Measurements from ENCODE around the gene NLGN1.
A peak's percentile ranks its signal among the peaks of the same experiment; 100 is the strongest.

NLGN1 gene

GRCh38 chr3:174315225-174315624 lies 917.7 kb downstream of the NLGN1 start:
- ChIA-PET POLR2A (no interaction called here), CTCF (no interaction called here)
- no peak for TF ChIP-seq HDGF (IDR thresholded peaks at IDR 0.05; ENCODE audit: borderline replicate concordance)
- no peak for TF ChIP-seq BHLHE40 (IDR thresholded peaks at IDR 0.05; ENCODE audit: borderline replicate concordance)
- no peak for TF ChIP-seq ARNT (IDR thresholded peaks at IDR 0.05)
- no peak for TF ChIP-seq FOXA1 (IDR thresholded peaks at IDR 0.05)
- TF ChIP-seq FOXK2 (IDR thresholded peaks at IDR 0.05): no peak
- no peak for TF ChIP-seq SP1 (IDR thresholded peaks at IDR 0.05)
- TF ChIP-seq SUZ12 (IDR thresholded peaks at IDR 0.05): no peak
- TF ChIP-seq ELF4 (IDR thresholded peaks at IDR 0.05): no peak
- TF ChIP-seq, protein P1, sequence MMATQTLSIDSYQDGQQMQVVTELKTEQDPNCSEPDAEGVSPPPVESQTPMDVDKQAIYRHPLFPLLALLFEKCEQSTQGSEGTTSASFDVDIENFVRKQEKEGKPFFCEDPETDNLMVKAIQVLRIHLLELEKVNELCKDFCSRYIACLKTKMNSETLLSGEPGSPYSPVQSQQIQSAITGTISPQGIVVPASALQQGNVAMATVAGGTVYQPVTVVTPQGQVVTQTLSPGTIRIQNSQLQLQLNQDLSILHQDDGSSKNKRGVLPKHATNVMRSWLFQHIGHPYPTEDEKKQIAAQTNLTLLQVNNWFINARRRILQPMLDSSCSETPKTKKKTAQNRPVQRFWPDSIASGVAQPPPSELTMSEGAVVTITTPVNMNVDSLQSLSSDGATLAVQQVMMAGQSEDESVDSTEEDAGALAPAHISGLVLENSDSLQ (IDR thresholded peaks at IDR 0.05): no peak
- TF ChIP-seq NFRKB (IDR thresholded peaks at IDR 0.05): no peak
- TF ChIP-seq LEF1 (IDR thresholded peaks at IDR 0.05; ENCODE audit: borderline replicate concordance): no peak
- TF ChIP-seq FOXM1 (IDR thresholded peaks at IDR 0.05; ENCODE audit: borderline replicate concordance): no peak
- no peak for TF ChIP-seq ZNF384 (IDR thresholded peaks at IDR 0.05)
- no peak for TF ChIP-seq CTBP1 (IDR thresholded peaks at IDR 0.05; ENCODE audit: borderline replicate concordance)
- TF ChIP-seq TARDBP (IDR thresholded peaks at IDR 0.05): no peak
- no peak for TF ChIP-seq L3MBTL2 (conservative IDR thresholded peaks at IDR 0.05)
- no peak for DNase-seq (ENCODE audit: extremely low spot score)

- TF ChIP-seq ZNF384 (IDR thresholded peaks at IDR 0.05) (no peak), ARNT (IDR thresholded peaks at IDR 0.05) (no peak), CTBP1 (IDR thresholded peaks at IDR 0.05; ENCODE audit: borderline replicate concordance) (no peak), BHLHE40 (IDR thresholded peaks at IDR 0.05; ENCODE audit: borderline replicate concordance) (no peak), FOXK2 (IDR thresholded peaks at IDR 0.05) (no peak), L3MBTL2 (conservative IDR thresholded peaks at IDR 0.05) (no peak), ELF4 (IDR thresholded peaks at IDR 0.05) (no peak), FOXM1 (IDR thresholded peaks at IDR 0.05; ENCODE audit: borderline replicate concordance) (no peak), SUZ12 (IDR thresholded peaks at IDR 0.05) (no peak), FOXA1 (IDR thresholded peaks at IDR 0.05) (no peak), LEF1 (IDR thresholded peaks at IDR 0.05; ENCODE audit: borderline replicate concordance) (no peak), TARDBP (IDR thresholded peaks at IDR 0.05) (no peak), NFRKB (IDR thresholded peaks at IDR 0.05) (no peak), SP1 (IDR thresholded peaks at IDR 0.05) (no peak), HDGF (IDR thresholded peaks at IDR 0.05; ENCODE audit: borderline replicate concordance) (no peak)
- TF ChIP-seq, protein P1 (IDR thresholded peaks at IDR 0.05): no peak
- no peak for DNase-seq (ENCODE audit: extremely low spot score)
- ChIA-PET POLR2A (no interaction called here), CTCF (no interaction called here)
These were observed 919.5 kb downstream of the NLGN1 start for GRCh38 chr3:174317005-174317404.

- ChIA-PET POLR2A (no interaction called here), CTCF (no interaction called here)
- no peak for DNase-seq (ENCODE audit: extremely low spot score)
- TF ChIP-seq, protein P1 (IDR thresholded peaks at IDR 0.05): no peak
- TF ChIP-seq FOXM1 (IDR thresholded peaks at IDR 0.05; ENCODE audit: borderline replicate concordance): no peak
These were observed 920.6 kb downstream of the NLGN1 start for GRCh38 chr3:174318181-174318580.

DNA sequence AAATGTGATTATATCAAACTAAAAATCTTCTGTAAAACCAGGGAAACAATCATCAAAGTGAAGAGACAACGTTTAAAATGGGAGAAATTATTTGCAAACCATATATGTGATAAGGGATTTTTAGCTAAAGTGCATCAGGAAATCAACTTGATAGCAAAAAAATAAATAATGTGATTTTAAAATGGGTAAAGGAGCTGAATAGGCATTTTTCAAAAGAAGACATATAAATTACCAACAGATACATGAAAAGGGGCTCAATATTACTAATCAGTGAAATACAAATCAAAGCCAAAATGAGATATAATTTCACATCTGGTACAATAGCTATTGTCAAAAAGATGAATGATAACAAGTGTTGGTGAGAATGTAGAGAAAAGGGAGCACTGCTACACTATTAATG lies 924.0 kb downstream of the NLGN1 start:
- TF ChIP-seq TARDBP (IDR thresholded peaks at IDR 0.05) (no peak), SP1 (IDR thresholded peaks at IDR 0.05) (no peak), BHLHE40 (IDR thresholded peaks at IDR 0.05; ENCODE audit: borderline replicate concordance) (no peak), HDGF (IDR thresholded peaks at IDR 0.05; ENCODE audit: borderline replicate concordance) (no peak), ZNF384 (IDR thresholded peaks at IDR 0.05) (no peak), ELF4 (IDR thresholded peaks at IDR 0.05) (no peak), FOXA1 (IDR thresholded peaks at IDR 0.05) (no peak), LEF1 (IDR thresholded peaks at IDR 0.05; ENCODE audit: borderline replicate concordance) (no peak), L3MBTL2 (conservative IDR thresholded peaks at IDR 0.05) (no peak), ARNT (IDR thresholded peaks at IDR 0.05) (no peak), SUZ12 (IDR thresholded peaks at IDR 0.05) (no peak), NFRKB (IDR thresholded peaks at IDR 0.05) (no peak), CTBP1 (IDR thresholded peaks at IDR 0.05; ENCODE audit: borderline replicate concordance) (no peak), FOXM1 (IDR thresholded peaks at IDR 0.05; ENCODE audit: borderline replicate concordance) (no peak), FOXK2 (IDR thresholded peaks at IDR 0.05) (no peak)
- TF ChIP-seq, protein P1 (IDR thresholded peaks at IDR 0.05): no peak
- CTCF ChIA-PET: no interaction called here
- no peak for DNase-seq (ENCODE audit: extremely low spot score)
- POLR2A ChIA-PET: no interaction called here

GRCh38 chr3:174322789-174323188 lies 925.2 kb downstream of the NLGN1 start:
- TF ChIP-seq SUZ12 (IDR thresholded peaks at IDR 0.05) (no peak), FOXK2 (IDR thresholded peaks at IDR 0.05) (no peak), NFRKB (IDR thresholded peaks at IDR 0.05) (no peak), SP1 (IDR thresholded peaks at IDR 0.05) (no peak), TARDBP (IDR thresholded peaks at IDR 0.05) (no peak), CTBP1 (IDR thresholded peaks at IDR 0.05; ENCODE audit: borderline replicate concordance) (no peak), ZNF384 (IDR thresholded peaks at IDR 0.05) (no peak), FOXM1 (IDR thresholded peaks at IDR 0.05; ENCODE audit: borderline replicate concordance) (no peak), BHLHE40 (IDR thresholded peaks at IDR 0.05; ENCODE audit: borderline replicate concordance) (no peak)
- ChIA-PET POLR2A (no interaction called here), CTCF (no interaction called here)
- no peak for DNase-seq (ENCODE audit: extremely low spot score)

GRCh38 chr3:174325171-174325570 lies 927.6 kb downstream of the NLGN1 start:
- ChIA-PET POLR2A (no interaction called here), CTCF (no interaction called here)
- TF ChIP-seq ZNF384 (IDR thresholded peaks at IDR 0.05): 0 out of 2 replicates have a peak, but pooled peaks have one; percentile 11
- no peak for TF ChIP-seq LEF1 (IDR thresholded peaks at IDR 0.05; ENCODE audit: borderline replicate concordance)
- TF ChIP-seq FOXK2 (IDR thresholded peaks at IDR 0.05): no peak
- TF ChIP-seq, protein P1 (IDR thresholded peaks at IDR 0.05): peak; percentile 46
- no peak for DNase-seq (ENCODE audit: extremely low spot score)
